Heart left ventricle (tissue), 13 donors: ENCODE data around the gene PKD2.

Source experiments
- CTCF ChIP-seq, 12 donors: fragments of 200-600 bp; sonication (generic) in 4 of 12; IDR thresholded peaks; one replicate each; pipeline versions ENCODE4 v1.5.0 to v1.8.0; 2018 to 2022; ENCODE audit warnings: antibody characterized with exemption in 12 of 12, mild to moderate bottlenecking in 5 of 12
- POLR2A ChIP-seq, 2 donors: fragments of 450-650 bp; IDR thresholded peaks; one replicate each; pipeline ENCODE4 v1.6.1; 2017; ENCODE audit warnings: antibody characterized with exemption in 2 of 2, mild to moderate bottlenecking in 2 of 2, moderate library complexity in 2 of 2
- donor health status: ischemic (EF 13 %, LVEDD 7.1; RV severe dilation, severe dysfunction).
- donor health status: DM: no; HTN: yes; CAD: no.
- donor health status: DM: no; HTN: no; CAD: no.
- donor health status: ischemic (EF 25% LVEDD 6.9; RV normal size, moderate dysfunction).
- donor health status: ischemic (EF 25% LVEDD 5.7; RV mildly dilated, moderate dysfunction).
- donor health status: ischemic (EF 35%, LVEDD 5.7; RV mildly dilated, moderate dysfunction).
- donor health status: nonischemic (EF 11% LVEDD 7.7; RV severe dilation, severe dysfunction).
- donor health status: DM: yes; HTN: yes; CAD: no.
- donor health status: PGD.
- donor health status: ischemic (EF 29% LVEDD 5.4; RV normal size, mild dysfunction).
- donor health status: nonischemic (EF 23%, LVEDD 6.1; RV moderate dilation, normal function).

- TF ChIP-seq POLR2A (IDR thresholded peaks at IDR 0.05) (no peak), CTCF (IDR thresholded peaks at IDR 0.05) (no peak)
Observed at GRCh38 chr4:88040707-88041106, 33.3 kb downstream of the PKD2 start.
